OCI-LY7 (cell line): ENCODE measurements around the gene ERP44. TPM values are rescaled to one million over a fixed set of nuclear protein-coding genes. Genes with fewer than 3 reads are reported as not detected.

Experiments used
- BruUV-seq: library from RNA; stranded (reverse); fragments of 400-500 nt; replicated peaks from 2 replicates; lab custom pipeline; 2021; lab: Mats Ljungman, UMichigan
- CTCF ChIA-PET: fragments of 300-600 bp; sonication (Branson Sonifier 250); formaldehyde crosslinking; loops from one replicate; lab custom pipeline; 2022; ENCODE audit warnings: antibody characterized with exemption; ENCODE audit not compliant: unreplicated experiment; lab: Charles Lee
- POLR2A ChIA-PET: fragments of 300-600 bp; sonication (Branson Sonifier 250); formaldehyde crosslinking; loops from one replicate; lab custom pipeline; 2022; ENCODE audit warnings: antibody characterized with exemption; lab: Charles Lee
- DNase-seq: peaks from one replicate; pipeline ENCODE4 v3.0.0-alpha.2; 2015; ENCODE audit warnings: low spot score
- H2AFZ ChIP-seq: fragments of 200-600 bp; sonication (generic), shearing (Covaris generic); 2 replicates; pipeline ENCODE4 v1.6.1; 2014; ENCODE audit warnings: mild to moderate bottlenecking, antibody characterized with exemption, low read length, moderate library complexity
- H3K27ac ChIP-seq: fragments of 200-600 bp; sonication (generic); 2 replicates; pipeline ENCODE4 v1.5.1; 2014; ENCODE audit warnings: mixed run types, low read depth, mild to moderate bottlenecking, moderate library complexity, low read length, inconsistent platforms; ENCODE audit not compliant: poor library complexity, severe bottlenecking
- H3K36me3 ChIP-seq: fragments of 200-600 bp; sonication (generic); 2 replicates; pipeline ENCODE4 v1.6.1; 2014; ENCODE audit warnings: mild to moderate bottlenecking, antibody characterized with exemption, low read length, moderate library complexity, mixed read lengths; ENCODE audit not compliant: insufficient read depth
- H3K4me1 ChIP-seq: fragments of 200-600 bp; sonication (generic); 2 replicates; pipeline ENCODE4 v1.5.1; 2014; ENCODE audit warnings: mild to moderate bottlenecking, low read length; ENCODE audit not compliant: insufficient read depth, poor library complexity, severe bottlenecking
- H3K4me2 ChIP-seq: fragments of 200-600 bp; sonication (generic); 2 replicates; pipeline ENCODE4 v1.6.1; 2014; ENCODE audit warnings: mild to moderate bottlenecking, low read length
- H3K4me3 ChIP-seq: fragments of 200-600 bp; sonication (generic); 2 replicates; pipeline ENCODE4 v1.5.1; 2014; ENCODE audit warnings: mild to moderate bottlenecking, low read depth, low read length; ENCODE audit not compliant: poor library complexity, severe bottlenecking
- H3K79me2 ChIP-seq: fragments of 200-600 bp; sonication (generic); 2 replicates; pipeline ENCODE4 v1.6.1; 2016; ENCODE audit warnings: low read depth, mild to moderate bottlenecking, low read length, moderate library complexity, mixed read lengths; ENCODE audit not compliant: insufficient read depth
- H3K9me2 ChIP-seq: fragments of 200-600 bp; sonication (generic); 2 replicates; pipeline ENCODE4 v1.6.1; 2016; ENCODE audit warnings: mild to moderate bottlenecking, low read length, mixed read lengths; ENCODE audit not compliant: insufficient read depth
- H3K9me3 ChIP-seq: fragments of 200-600 bp; sonication (generic); 2 replicates; pipeline ENCODE4 v1.6.1; 2014; ENCODE audit warnings: mild to moderate bottlenecking, mixed run types, low read length, mixed read lengths
- H4K20me1 ChIP-seq: fragments of 200-600 bp; sonication (generic); 2 replicates; pipeline ENCODE4 v1.6.1; 2014; ENCODE audit warnings: mild to moderate bottlenecking, antibody characterized with exemption, low read length, moderate library complexity, mixed read lengths; ENCODE audit not compliant: insufficient read depth
- EZH2phosphoT487 ChIP-seq: fragments of 200-600 bp; sonication (generic); IDR thresholded peaks from 2 replicates; pipeline ENCODE4 v1.6.1; 2018; ENCODE audit warnings: low read depth, borderline replicate concordance, mild to moderate bottlenecking, mixed run types, antibody characterized with exemption, low read length, moderate library complexity, mixed read lengths
- intact Hi-C: fragments of 100-400 bp; cut with micrococcal nuclease; formaldehyde crosslinking; loops from one replicate; pipeline ENCODE4 v1.10.0; 2022; ENCODE audit not compliant: unreplicated experiment
- total RNA-seq, 2 experiments: library from RNA; depleted of rRNA in 1 of 2; stranded (reverse); fragments of >200 nt in 1 of 2; shearing (Covaris generic) in 1 of 2; gene quantifications; 2 replicates each; pipeline ENCODE4 v1.2.3, GENCODE V29; 2014 to 2022
- TF ChIP-seq, protein P1 (sequence below): fragments of 200-600 bp; sonication (generic); conservative IDR thresholded peaks from 2 replicates; pipeline ENCODE4 v1.5.1; 2014; ENCODE audit warnings: mild to moderate bottlenecking, antibody characterized with exemption, low read length, moderate library complexity, mixed read lengths

The ERP44 gene
- total RNA-seq, 2 experiments from 2014 or later, result 19.3 to 28.1 TPM

DNA sequence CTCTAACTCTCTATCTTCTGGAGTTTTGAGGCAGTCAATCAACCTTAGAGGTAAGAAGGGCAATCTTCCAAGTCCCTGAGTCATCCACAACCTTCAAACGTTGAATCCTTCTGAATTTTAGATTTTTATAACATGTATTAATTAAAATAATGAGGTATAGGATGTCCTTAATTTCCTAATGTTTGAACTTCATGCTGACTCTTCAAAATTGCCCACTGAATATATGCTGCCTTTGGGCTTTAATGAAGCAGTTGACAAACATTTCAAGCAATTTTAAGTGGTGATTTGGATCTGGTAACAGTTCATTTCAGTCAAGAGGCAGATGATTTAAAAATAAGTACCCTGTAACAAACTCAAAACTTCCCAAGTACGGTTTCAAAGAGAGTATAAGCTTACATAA, 26.0 kb downstream of the ERP44 start:
- H3K9me3 ChIP-seq, result peaks cover 25% of the 10 kb centered on the region; the same call in 1 of the 2 replicates
- H3K36me3 ChIP-seq, result peaks cover 70% of the 10 kb centered on the region
- no peaks in the 10 kb centered on the region for H4K20me1 ChIP-seq
- peaks cover 19% of the 10 kb centered on the region for H3K4me1 ChIP-seq
- TF ChIP-seq, protein P1, sequence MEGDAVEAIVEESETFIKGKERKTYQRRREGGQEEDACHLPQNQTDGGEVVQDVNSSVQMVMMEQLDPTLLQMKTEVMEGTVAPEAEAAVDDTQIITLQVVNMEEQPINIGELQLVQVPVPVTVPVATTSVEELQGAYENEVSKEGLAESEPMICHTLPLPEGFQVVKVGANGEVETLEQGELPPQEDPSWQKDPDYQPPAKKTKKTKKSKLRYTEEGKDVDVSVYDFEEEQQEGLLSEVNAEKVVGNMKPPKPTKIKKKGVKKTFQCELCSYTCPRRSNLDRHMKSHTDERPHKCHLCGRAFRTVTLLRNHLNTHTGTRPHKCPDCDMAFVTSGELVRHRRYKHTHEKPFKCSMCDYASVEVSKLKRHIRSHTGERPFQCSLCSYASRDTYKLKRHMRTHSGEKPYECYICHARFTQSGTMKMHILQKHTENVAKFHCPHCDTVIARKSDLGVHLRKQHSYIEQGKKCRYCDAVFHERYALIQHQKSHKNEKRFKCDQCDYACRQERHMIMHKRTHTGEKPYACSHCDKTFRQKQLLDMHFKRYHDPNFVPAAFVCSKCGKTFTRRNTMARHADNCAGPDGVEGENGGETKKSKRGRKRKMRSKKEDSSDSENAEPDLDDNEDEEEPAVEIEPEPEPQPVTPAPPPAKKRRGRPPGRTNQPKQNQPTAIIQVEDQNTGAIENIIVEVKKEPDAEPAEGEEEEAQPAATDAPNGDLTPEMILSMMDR, result no peak
- no peak for TF ChIP-seq EZH2phosphoT487
- H3K4me2 ChIP-seq, result no peak overlapping the region
- H3K9me2 ChIP-seq, result no peaks in the 10 kb centered on the region
- no peak overlapping the region for H3K27ac ChIP-seq
- no peak overlapping the region for H3K4me3 ChIP-seq
- ChIA-PET POLR2A (interaction anchor here (1.6 kb wide), 1 partner anchor 9 kb away, joined by 6 read pairs; no protein-coding TSS in a partner anchor), CTCF (no interaction called here)
- no TSS peak for BruUV-seq
- intact Hi-C loops, result no loop called here
- no peak overlapping the region for H2AFZ ChIP-seq
- no peak for DNase-seq
- peaks cover 81% of the 10 kb centered on the region for H3K79me2 ChIP-seq

DNA sequence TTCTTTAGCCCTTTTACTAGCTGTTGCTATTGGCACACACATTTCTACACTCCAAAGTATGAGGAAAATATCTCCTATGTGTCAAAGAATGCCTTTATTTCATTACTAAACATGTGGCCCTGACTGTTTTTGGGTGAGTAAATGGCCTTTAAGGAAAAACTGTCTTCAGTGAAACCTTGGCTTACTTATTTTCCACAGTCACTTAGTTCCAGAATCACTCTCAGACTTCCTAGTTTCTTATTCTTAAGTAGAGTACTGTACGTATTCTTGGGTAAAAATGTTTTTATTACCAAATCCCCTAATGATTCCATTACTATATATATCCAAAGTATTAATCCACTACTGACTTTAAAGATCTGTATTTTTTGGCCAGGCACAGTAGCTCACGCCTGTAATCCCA, 27.5 kb downstream of the ERP44 start:
- ChIA-PET CTCF (interaction anchor here (0.5 kb wide), 1 partner anchor 26 kb away, joined by 3 read pairs; no protein-coding TSS in a partner anchor), POLR2A (interaction anchor here (0.7 to 2.3 kb wide), 6 partner anchors 9 to 30 kb away, joined by 3 to 17 read pairs (median 3); no protein-coding TSS in a partner anchor)
- Histone ChIP-seq H4K20me1 (no peaks in the 10 kb centered on the region), H3K36me3 (peaks cover 62% of the 10 kb centered on the region), H3K79me2 (peaks cover 73% of the 10 kb centered on the region), H3K4me3 (no peak overlapping the region), H3K9me2 (no peaks in the 10 kb centered on the region), H3K4me2 (no peak overlapping the region), H3K27ac (no peak overlapping the region), H3K9me3 (peaks cover 25% of the 10 kb centered on the region; the same call in 1 of the 2 replicates), H3K4me1 (peaks cover 24% of the 10 kb centered on the region), H2AFZ (no peak overlapping the region)
- TF ChIP-seq, protein P1, result no peak
- no peak for TF ChIP-seq EZH2phosphoT487
- intact Hi-C loops, result no loop called here
- BruUV-seq, result no TSS peak
- no peak for DNase-seq
